Activated B cell treated with CpG ODN at 0.5 μM for 24 hours (primary cell): ENCODE measurements around the gene CDYL. TPM values are rescaled to one million over a fixed set of nuclear protein-coding genes. Genes with fewer than 3 reads are reported as not detected.
"Not testable (repeated sequence)": the region's sequence is repeated elsewhere in the genome, so short reads cannot be mapped to it uniquely, and the experiment has no call there.

Source experiments
- ATAC-seq: fragments of 200-7000 bp; cut with Tn5 transposase; one replicate; pipeline ENCODE4 v1.10.0; 2021; ENCODE audit warnings: low read depth, mild to moderate bottlenecking, moderate library complexity
- CTCF ChIA-PET: fragments of 350-600 bp; sonication (Branson Sonifier 250); formaldehyde crosslinking; loops from one replicate; lab custom pipeline; 2021; ENCODE audit warnings: antibody characterized with exemption; lab: Charles Lee
- POLR2A ChIA-PET: fragments of 350-600 bp; sonication (Branson Sonifier 250); formaldehyde crosslinking; loops from one replicate; lab custom pipeline; 2021; ENCODE audit warnings: antibody characterized with exemption; lab: Charles Lee
- DNase-seq: peaks from one replicate; pipeline ENCODE4 v3.0.0; 2022
- H3K27ac Mint-ChIP-seq: one replicate; pipeline ENCODE4 v1.8.0; 2020; ENCODE audit warnings: mixed read lengths
- H3K27me3 Mint-ChIP-seq: one replicate; pipeline ENCODE4 v1.8.0; 2021; ENCODE audit warnings: mixed read lengths
- H3K36me3 Mint-ChIP-seq: one replicate; pipeline ENCODE4 v1.8.0; 2021; ENCODE audit warnings: low read depth, mixed read lengths
- H3K4me1 Mint-ChIP-seq: one replicate; pipeline ENCODE4 v1.8.0; 2021; ENCODE audit warnings: mixed read lengths
- H3K4me3 Mint-ChIP-seq: one replicate; pipeline ENCODE4 v1.8.0; 2020; ENCODE audit warnings: mild to moderate bottlenecking, mixed read lengths
- H3K9me3 Mint-ChIP-seq: one replicate; pipeline ENCODE4 v1.8.0; 2020; ENCODE audit warnings: mixed read lengths
- CTCF ChIP-seq: fragments of 200-600 bp; IDR thresholded peaks from one replicate; pipeline ENCODE4 v1.8.0; 2022; ENCODE audit warnings: antibody characterized with exemption, mild to moderate bottlenecking
- intact Hi-C: fragments of 100-400 bp; cut with micrococcal nuclease; formaldehyde crosslinking; loops from one replicate; pipeline ENCODE4 v1.15.1; 2024
- total RNA-seq: library from RNA; stranded (reverse); gene quantifications from 2 replicates; pipeline ENCODE4 v1.2.3, GENCODE V29; 2022

The CDYL gene
- total RNA-seq, 1 donor from 2014 or later: 47.5 TPM

- Mint-ChIP-seq H3K9me3 (peaks cover 19% of the 10 kb centered on the region), H3K27ac (no peak overlapping the region), H3K27me3 (no peaks in the 10 kb centered on the region), H3K4me3 (no peak overlapping the region), H3K36me3 (peaks cover 29% of the 10 kb centered on the region), H3K4me1 (peaks cover 49% of the 10 kb centered on the region)
- no peak for TF ChIP-seq CTCF
- CTCF ChIA-PET: no interaction called here
- ATAC-seq (no peak), DNase-seq (no peak)
- intact Hi-C loops: no loop called here
- POLR2A ChIA-PET: no interaction called here
These were observed 85.4 kb downstream of the CDYL start for GRCh38 chr6:4861564-4861963.

GRCh38 chr6:4864519-4864918, 88.3 kb downstream of the CDYL start:
- POLR2A ChIA-PET: no interaction called here
- intact Hi-C loops: no loop called here
- peaks cover 31% of the 10 kb centered on the region for H3K9me3 Mint-ChIP-seq
- H3K4me3 Mint-ChIP-seq: no peak overlapping the region
- peaks cover 32% of the 10 kb centered on the region for H3K4me1 Mint-ChIP-seq
- no peak overlapping the region for H3K27ac Mint-ChIP-seq
- TF ChIP-seq CTCF: no peak
- ATAC-seq: no peak
- CTCF ChIA-PET: no interaction called here
- peaks cover 44% of the 10 kb centered on the region for H3K36me3 Mint-ChIP-seq
- H3K27me3 Mint-ChIP-seq: no peaks in the 10 kb centered on the region
- no peak for DNase-seq

DNA sequence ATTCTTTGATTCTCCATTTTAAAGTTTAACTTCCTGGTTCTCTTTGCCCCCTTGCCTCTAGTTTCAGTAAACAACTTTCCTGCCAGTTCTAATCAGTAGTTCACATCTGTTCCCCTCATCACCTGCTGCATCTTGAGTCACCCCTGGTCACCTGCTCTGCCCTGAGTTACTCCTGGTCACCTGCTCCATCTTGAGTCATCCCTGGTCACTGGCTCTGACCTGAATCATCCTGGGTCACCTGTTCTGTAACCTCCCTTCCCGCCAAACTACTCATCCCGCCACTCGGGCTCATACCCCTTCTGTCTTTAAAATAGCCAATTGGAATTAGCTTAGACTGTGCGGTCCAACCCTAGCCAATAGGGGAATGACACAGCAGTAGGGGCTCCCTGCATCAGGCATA, 88.8 kb downstream of the CDYL start:
- H3K4me3 Mint-ChIP-seq, DNase-seq, intact Hi-C loops, H3K27ac Mint-ChIP-seq, H3K27me3 Mint-ChIP-seq, POLR2A ChIA-PET, CTCF ChIA-PET, ATAC-seq: not testable (repeated sequence)
- Mint-ChIP-seq H3K9me3 (peaks cover 31% of the 10 kb centered on the region), H3K4me1 (peaks cover 31% of the 10 kb centered on the region), H3K36me3 (peaks cover 44% of the 10 kb centered on the region)

- ATAC-seq (no peak), DNase-seq (no peak)
- Mint-ChIP-seq H3K4me1 (peaks cover 36% of the 10 kb centered on the region), H3K36me3 (peaks cover 18% of the 10 kb centered on the region), H3K27me3 (no peaks in the 10 kb centered on the region), H3K9me3 (peaks cover 14% of the 10 kb centered on the region), H3K27ac (no peak overlapping the region), H3K4me3 (no peak overlapping the region)
- no peak for TF ChIP-seq CTCF
- POLR2A ChIA-PET: no interaction called here
- intact Hi-C loops: no loop called here
- CTCF ChIA-PET: no interaction called here
These were observed 94.8 kb downstream of the CDYL start for GRCh38 chr6:4870821-4871494.

- POLR2A ChIA-PET: interaction anchor here (0.6 kb wide), 1 partner anchor 28 kb away, joined by 4 read pairs; no protein-coding TSS in a partner anchor
- Mint-ChIP-seq H3K4me1 (peaks cover 38% of the 10 kb centered on the region), H3K36me3 (peaks cover 13% of the 10 kb centered on the region), H3K27me3 (no peaks in the 10 kb centered on the region), H3K9me3 (peaks cover 10% of the 10 kb centered on the region), H3K27ac (no peak overlapping the region), H3K4me3 (no peak overlapping the region)
- no peak for TF ChIP-seq CTCF
- ATAC-seq (no peak), DNase-seq (no peak)
- intact Hi-C loops: no loop called here
- CTCF ChIA-PET: no interaction called here
These were observed 95.6 kb downstream of the CDYL start for GRCh38 chr6:4871825-4872224.
